Vagina (tissue), 2 donors: Measurements from ENCODE around the gene SETSIP. TPM values are rescaled to one million over a fixed set of nuclear protein-coding genes. Genes with fewer than 3 reads are reported as not detected.

Experiments
- DNase-seq, 2 donors: peaks; one replicate each; pipeline ENCODE4 v3.0.0-alpha.2; 2017; ENCODE audit errors: extremely low spot score in 2 of 2
- H3K27ac ChIP-seq: fragments of 200-600 bp; sonication (generic); one replicate; pipeline ENCODE4 v1.5.1; 2019
- H3K27me3 ChIP-seq: fragments of 200-600 bp; sonication (generic); one replicate; pipeline ENCODE4 v1.5.1; 2019
- H3K36me3 ChIP-seq, 2 donors: fragments of 200-600 bp; sonication (generic); one replicate each; pipeline ENCODE4 v1.5.1; 2017 to 2019
- H3K4me1 ChIP-seq: fragments of 200-600 bp; sonication (generic); one replicate; pipeline ENCODE4 v1.5.1; 2019
- H3K4me3 ChIP-seq, 2 donors: fragments of 200-600 bp; sonication (generic); 1 replicate in 1 of 2; 2 replicates in 1 of 2; pipeline ENCODE4 v1.5.1; 2016 to 2019
- H3K9me3 ChIP-seq: fragments of 200-600 bp; sonication (generic); one replicate; pipeline ENCODE4 v1.5.1; 2019
- CTCF ChIP-seq, 3 experiments: fragments of 450-650 bp in 2 of 3; fragments of 200-600 bp in 1 of 3; sonication (generic) in 1 of 3; IDR thresholded peaks; one replicate each; pipeline ENCODE4 v1.5.1; 2017 to 2019; ENCODE audit warnings: antibody characterized with exemption in 3 of 3, mild to moderate bottlenecking in 2 of 3, moderate library complexity in 2 of 3
- POLR2A ChIP-seq, 2 donors: fragments of 450-650 bp; IDR thresholded peaks; one replicate each; pipeline ENCODE4 v1.6.1; 2017; ENCODE audit warnings: antibody characterized with exemption in 2 of 2, mild to moderate bottlenecking in 2 of 2, moderate library complexity in 2 of 2
- POLR2AphosphoS5 ChIP-seq, 2 donors: sonication (generic); formaldehyde crosslinking; IDR thresholded peaks; one replicate each; pipeline ENCODE4 v1.9.0; 2017; ENCODE audit warnings: antibody characterized with exemption in 2 of 2, mild to moderate bottlenecking in 2 of 2, low read depth in 1 of 2; ENCODE audit not compliant: insufficient read depth in 1 of 2
- intact Hi-C: fragments of 100-400 bp; cut with DNase I; formaldehyde crosslinking; loops from one replicate; pipeline ENCODE4 v1.15.1; 2023
- total RNA-seq: library from RNA; depleted of rRNA; stranded (reverse); fragments of >200 nt; gene quantifications from one replicate; pipeline ENCODE4 v1.2.3, GENCODE V29; 2016

SETSIP gene
- total RNA-seq, 1 donor from 2014 or later, result not detected

- intact Hi-C loops, result no loop called here
- no peak for DNase-seq
- TF ChIP-seq POLR2A (IDR thresholded peaks at IDR 0.05), result no peak
- no peak for TF ChIP-seq CTCF (IDR thresholded peaks at IDR 0.05)
- no peak for TF ChIP-seq POLR2AphosphoS5 (IDR thresholded peaks at IDR 0.05; ENCODE audit: insufficient read depth in 1 of 2, low read depth in 1 of 2)
- no peaks in the 10 kb centered on the region for H3K9me3 ChIP-seq
- H3K4me3 ChIP-seq, result no peak overlapping the region
- no peaks in the 10 kb centered on the region for H3K4me1 ChIP-seq
- no peaks in the 10 kb centered on the region for H3K36me3 ChIP-seq
- H3K27ac ChIP-seq, result no peak overlapping the region
- no peaks in the 10 kb centered on the region for H3K27me3 ChIP-seq
These were observed 34.2 kb downstream of the SETSIP start for GRCh38 chr1:92040971-92041370.

- TF ChIP-seq POLR2AphosphoS5 (IDR thresholded peaks at IDR 0.05; ENCODE audit: insufficient read depth in 1 of 2, low read depth in 1 of 2) (no peak), CTCF (IDR thresholded peaks at IDR 0.05) (no peak), POLR2A (IDR thresholded peaks at IDR 0.05) (no peak)
- H3K4me3 ChIP-seq, result no peak overlapping the region
- no peaks in the 10 kb centered on the region for H3K9me3 ChIP-seq
- intact Hi-C loops, result no loop called here
- H3K27me3 ChIP-seq, result no peaks in the 10 kb centered on the region
- no peaks in the 10 kb centered on the region for H3K36me3 ChIP-seq
- no peak overlapping the region for H3K27ac ChIP-seq
- no peaks in the 10 kb centered on the region for H3K4me1 ChIP-seq
- no peak for DNase-seq
These were observed 36.4 kb downstream of the SETSIP start for GRCh38 chr1:92038695-92039346.

- H3K36me3 ChIP-seq, result no peaks in the 10 kb centered on the region
- no peak for DNase-seq
- TF ChIP-seq CTCF (IDR thresholded peaks at IDR 0.05) (no peak), POLR2A (IDR thresholded peaks at IDR 0.05) (no peak), POLR2AphosphoS5 (IDR thresholded peaks at IDR 0.05; ENCODE audit: insufficient read depth in 1 of 2, low read depth in 1 of 2) (no peak)
- intact Hi-C loops, result no loop called here
- no peaks in the 10 kb centered on the region for H3K27me3 ChIP-seq
- H3K4me1 ChIP-seq, result no peaks in the 10 kb centered on the region
- no peak overlapping the region for H3K4me3 ChIP-seq
- H3K27ac ChIP-seq, result no peak overlapping the region
- no peaks in the 10 kb centered on the region for H3K9me3 ChIP-seq
These were observed 37.8 kb downstream of the SETSIP start for GRCh38 chr1:92037400-92037799.

GRCh38 chr1:92031281-92032110 lies 43.7 kb downstream of the SETSIP start:
- no peak overlapping the region for H3K4me3 ChIP-seq
- no peaks in the 10 kb centered on the region for H3K27me3 ChIP-seq
- intact Hi-C loops, result no loop called here
- H3K27ac ChIP-seq, result no peak overlapping the region
- peaks cover 16% of the 10 kb centered on the region for H3K4me1 ChIP-seq
- H3K9me3 ChIP-seq, result no peaks in the 10 kb centered on the region
- no peak for DNase-seq
- no peaks in the 10 kb centered on the region for H3K36me3 ChIP-seq
- TF ChIP-seq POLR2A (IDR thresholded peaks at IDR 0.05), result no peak
- no peak for TF ChIP-seq POLR2AphosphoS5 (IDR thresholded peaks at IDR 0.05; ENCODE audit: insufficient read depth in 1 of 2, low read depth in 1 of 2)
- TF ChIP-seq CTCF (IDR thresholded peaks at IDR 0.05), result no peak

- H3K27ac ChIP-seq, result no peak overlapping the region
- intact Hi-C loops, result no loop called here
- H3K9me3 ChIP-seq, result no peaks in the 10 kb centered on the region
- no peak overlapping the region for H3K4me3 ChIP-seq
- H3K36me3 ChIP-seq, result no peaks in the 10 kb centered on the region
- no peak for TF ChIP-seq POLR2A (IDR thresholded peaks at IDR 0.05)
- no peak for TF ChIP-seq POLR2AphosphoS5 (IDR thresholded peaks at IDR 0.05; ENCODE audit: insufficient read depth in 1 of 2, low read depth in 1 of 2)
- no peak for DNase-seq
- H3K4me1 ChIP-seq, result peaks cover 16% of the 10 kb centered on the region
- H3K27me3 ChIP-seq, result no peaks in the 10 kb centered on the region
These were observed 44.5 kb downstream of the SETSIP start for GRCh38 chr1:92030656-92031107.
